SH-SY5Y (cell line): Measurements from ENCODE around the gene WDR7.

Experiments
- GATA2 ChIP-seq: IDR thresholded peaks from 2 replicates; pipeline ENCODE4 v1.6.1; 2011; ENCODE audit warnings: mild to moderate bottlenecking, low read depth, low read length
- GATA3 ChIP-seq: IDR thresholded peaks from 2 replicates; pipeline ENCODE4 v1.6.1; 2011; ENCODE audit warnings: low read depth, mild to moderate bottlenecking, low read length, moderate library complexity

DNA sequence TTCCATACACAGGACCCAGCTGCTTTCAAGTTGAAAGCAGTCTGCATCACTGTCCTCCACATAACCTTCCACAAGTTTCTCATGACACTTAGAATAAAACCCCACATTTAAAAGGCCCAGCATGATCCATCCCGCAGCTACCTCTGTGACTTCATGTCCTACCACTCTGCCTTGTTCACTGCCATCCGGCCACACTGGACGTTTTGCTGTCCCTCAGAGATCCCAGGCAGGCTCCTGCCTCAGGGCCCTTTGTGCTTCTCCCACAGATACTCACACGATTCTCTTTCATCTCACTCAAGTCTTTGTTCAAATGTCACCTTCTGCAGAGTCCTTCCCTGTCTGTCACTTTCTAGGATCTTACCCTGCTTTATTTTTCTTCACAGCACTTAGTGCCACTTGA lies 262.8 kb downstream of the WDR7 start:
- TF ChIP-seq GATA2 (no peak), GATA3 (no peak)
